ENCODE measurements around the gene SERTAD1.
"Not testable (repeated sequence)": the region's sequence is repeated elsewhere in the genome, so short reads cannot be mapped to it uniquely, and the experiment has no call there.

Gene SERTAD1
- total RNA-seq, result 16.4 to 84.3 (median 50.7) reads per million in 3 experiments

DNA sequence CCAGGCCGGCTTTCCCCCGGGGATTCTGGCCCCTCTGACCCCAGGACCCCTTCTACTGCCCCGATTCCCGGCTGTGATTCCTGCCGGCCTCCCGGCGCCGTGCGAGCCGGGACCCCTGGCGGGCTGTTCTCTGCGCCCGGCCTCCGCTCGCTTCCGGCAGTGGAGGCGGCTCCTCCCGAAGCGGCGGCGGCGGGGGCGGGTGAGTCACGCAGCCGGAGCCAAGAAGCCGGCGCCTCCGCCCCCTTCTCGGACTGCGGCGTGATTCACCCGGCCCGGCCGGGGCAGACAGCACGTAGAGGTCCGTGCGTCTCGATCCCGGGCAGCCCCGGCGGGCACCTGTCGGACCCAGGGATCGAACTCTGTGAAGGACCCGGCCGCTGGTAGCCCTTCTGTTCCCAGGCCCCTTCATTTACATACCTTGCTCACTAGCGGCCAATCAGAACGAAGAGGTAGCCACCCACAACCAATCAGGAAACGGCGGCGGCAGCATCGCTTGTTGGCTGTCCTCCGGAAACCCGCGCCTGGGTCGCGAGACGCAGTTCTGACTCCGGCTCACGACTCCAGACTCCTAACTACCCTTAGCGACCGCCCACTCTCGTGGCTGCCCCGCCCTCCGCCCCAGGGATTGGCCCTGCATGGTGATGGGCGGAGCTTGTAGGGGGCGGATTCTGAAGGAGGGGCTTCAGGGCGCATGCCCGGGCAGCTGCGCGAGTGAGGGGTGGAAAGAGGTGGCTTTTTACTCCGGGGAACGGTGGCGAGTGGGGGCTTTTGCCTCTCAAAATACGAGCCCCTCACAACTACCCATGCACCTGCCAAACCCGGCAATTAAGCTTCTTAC is at the start of gene SERTAD1:
Gene SERTAD1 (minus strand): TSS at position 543 of the 838 bp plus-strand sequence. CDS start 2,446 bp downstream, outside the sequence.
- peak; percentile 100 for DNase-seq

- DNase-seq, result no peak
Measured at GRCh38 chr19:40474737-40475136, 48.9 kb upstream of the SERTAD1 start.

DNA sequence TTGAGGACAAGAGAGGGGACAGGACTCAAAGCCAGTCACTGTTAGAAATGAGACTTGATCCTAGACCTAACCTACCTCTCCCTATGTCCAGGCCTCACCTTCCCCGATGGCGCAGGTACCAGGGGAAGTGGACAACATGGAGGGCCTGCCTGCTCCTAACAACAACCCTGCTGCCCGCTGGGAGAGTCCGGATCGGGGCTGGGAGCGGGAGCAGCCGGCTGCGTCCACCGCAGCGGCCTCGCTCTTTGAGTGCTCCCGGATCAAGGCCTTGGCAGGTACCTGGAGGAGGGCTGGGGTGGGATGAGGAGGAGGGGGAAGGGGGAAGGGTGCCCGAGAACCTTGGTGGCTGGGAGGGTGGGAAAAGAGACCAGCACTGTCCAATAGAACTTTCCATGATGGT is 46.7 kb upstream of the SERTAD1 start:
- DNase-seq, result no peak

DNA sequence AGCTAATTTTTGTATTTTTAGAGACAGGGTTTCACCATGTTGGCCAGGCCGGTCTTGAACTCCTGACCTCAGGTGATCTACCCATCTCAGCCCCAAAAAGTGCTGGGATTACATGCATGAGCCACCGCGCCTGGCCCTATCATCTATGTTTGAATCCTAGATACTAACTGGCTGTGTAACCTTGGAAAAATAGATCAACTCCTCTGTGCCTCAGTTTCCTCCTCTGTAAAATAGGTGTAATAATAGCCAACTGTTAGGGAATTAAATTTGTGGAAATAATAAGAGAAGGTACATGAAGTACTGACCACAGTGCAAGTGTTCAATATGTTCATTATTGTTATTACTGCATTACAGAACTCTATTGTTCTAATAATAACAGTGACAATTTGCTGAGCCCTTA is 45.3 kb upstream of the SERTAD1 start:
- DNase-seq, result no peak

- no peak for DNase-seq
Measured at GRCh38 chr19:40469011-40469410, 43.2 kb upstream of the SERTAD1 start.

DNA sequence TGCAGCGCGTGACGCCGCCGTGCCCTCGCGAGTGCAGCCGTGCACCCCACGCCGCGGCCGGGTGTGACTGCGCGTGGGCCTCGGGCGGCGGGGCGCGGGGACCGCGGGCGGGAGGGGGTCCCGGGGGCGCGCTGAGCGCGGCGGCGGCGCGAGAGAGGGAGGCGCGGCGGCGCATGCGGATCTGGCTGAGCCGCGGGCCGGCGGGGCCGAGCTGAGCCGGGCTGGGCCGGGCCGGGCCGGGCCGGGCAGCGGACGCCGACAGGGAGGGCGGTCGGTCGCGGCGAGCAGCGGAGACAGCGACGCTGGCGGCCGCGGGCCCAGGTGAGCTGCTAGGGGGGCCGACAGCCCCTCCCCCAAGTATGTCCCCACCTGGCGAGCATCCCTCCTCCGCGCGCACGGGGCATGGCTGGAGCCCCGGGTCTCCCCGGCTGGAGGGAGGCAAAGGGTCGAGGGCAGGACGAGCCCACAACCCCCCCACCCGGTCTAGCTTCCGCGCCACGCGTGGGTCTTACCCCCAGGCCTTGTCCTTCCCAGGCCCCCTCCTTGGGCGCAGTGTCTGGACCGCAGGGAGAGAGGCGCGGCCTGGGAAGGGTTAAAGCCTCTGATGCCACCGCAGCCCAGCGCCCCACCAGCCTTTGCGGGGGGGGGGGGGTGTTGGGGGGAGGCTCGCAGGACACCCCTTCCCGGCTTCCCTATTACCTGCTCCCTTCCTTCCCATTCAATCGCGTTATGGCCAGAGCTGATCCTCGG is 41.4 kb upstream of the SERTAD1 start, which contains the start of gene SPTBN4:
Gene SPTBN4 (plus strand): TSS at position 17 of the 750 bp plus-strand sequence. CDS start 5,621 bp downstream, outside the sequence.
- no peak for DNase-seq

GRCh38 chr19:40466219-40466984 is 40.6 kb upstream of the SERTAD1 start:
- no peak for DNase-seq

- DNase-seq, result peak; percentile 99
Measured at GRCh38 chr19:40465557-40466218, 39.9 kb upstream of the SERTAD1 start, which contains the start of gene BLVRB. BLVRB (minus strand) TSS chr19:40465745; CDS start chr19:40465688, 57 bp downstream.

GRCh38 chr19:40465025-40465556 is 39.3 kb upstream of the SERTAD1 start:
- DNase-seq, result peak; percentile 34

GRCh38 chr19:40464059-40465024 is 38.5 kb upstream of the SERTAD1 start:
- DNase-seq, result peak; percentile 49

- not testable (repeated sequence) for DNase-seq
Measured at GRCh38 chr19:40463587-40464037, 37.8 kb upstream of the SERTAD1 start.

DNA sequence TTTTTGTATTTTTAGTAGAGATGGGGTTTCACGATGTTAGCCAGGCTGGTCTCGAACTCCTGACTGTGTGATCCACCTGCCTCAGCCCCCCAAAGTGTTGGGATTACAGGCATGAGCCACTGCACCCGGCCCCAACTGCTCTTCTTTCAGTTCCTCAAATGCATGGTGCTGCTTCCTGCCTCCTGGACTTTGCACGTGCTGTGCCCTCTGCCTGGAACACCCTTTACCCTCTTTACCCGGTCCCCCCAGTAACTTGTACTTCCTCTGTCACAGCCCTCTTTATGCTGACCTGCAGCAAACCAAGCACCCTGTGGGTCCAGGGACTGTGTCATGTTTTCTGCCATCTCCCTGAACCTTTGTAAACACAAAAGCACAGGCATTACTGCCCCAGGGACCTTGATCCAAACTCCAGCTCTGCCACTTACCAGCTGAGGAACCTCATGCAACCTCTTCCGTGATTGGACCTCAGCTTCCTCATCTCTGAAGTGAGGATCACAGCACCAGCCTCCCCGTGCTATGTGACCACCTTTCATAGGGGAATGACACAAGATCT is 36.0 kb upstream of the SERTAD1 start:
- no peak for DNase-seq

DNA sequence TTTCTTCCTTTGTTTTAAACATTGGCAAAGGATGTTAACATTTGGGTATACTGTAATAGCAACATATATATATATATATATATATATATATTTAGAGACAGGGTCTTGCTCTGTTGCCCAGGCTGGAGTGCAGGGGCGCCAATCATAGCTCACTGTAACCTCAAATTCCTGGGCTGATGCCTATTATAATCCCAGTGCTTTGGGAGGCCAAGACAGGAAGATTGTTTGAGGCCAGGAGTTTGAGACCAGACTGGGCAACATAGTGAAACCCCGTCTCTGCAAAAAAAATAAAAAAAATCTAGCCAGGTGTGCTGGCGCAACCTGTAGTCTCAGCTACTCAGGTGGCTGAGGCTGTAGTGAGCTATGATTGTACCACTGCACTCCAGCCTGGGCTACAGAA is 34.4 kb upstream of the SERTAD1 start:
- DNase-seq, result no peak

- DNase-seq, result no peak
Measured at GRCh38 chr19:40458597-40458974, 32.8 kb upstream of the SERTAD1 start.

GRCh38 chr19:40457953-40458596 is 32.3 kb upstream of the SERTAD1 start:
- DNase-seq, result no peak

GRCh38 chr19:40457048-40457447 is 31.3 kb upstream of the SERTAD1 start:
- no peak for DNase-seq

- not testable (repeated sequence) for DNase-seq
Measured at GRCh38 chr19:40453943-40454342, 28.2 kb upstream of the SERTAD1 start.

GRCh38 chr19:40453151-40453735 is 27.5 kb upstream of the SERTAD1 start:
- DNase-seq, result no peak

DNA sequence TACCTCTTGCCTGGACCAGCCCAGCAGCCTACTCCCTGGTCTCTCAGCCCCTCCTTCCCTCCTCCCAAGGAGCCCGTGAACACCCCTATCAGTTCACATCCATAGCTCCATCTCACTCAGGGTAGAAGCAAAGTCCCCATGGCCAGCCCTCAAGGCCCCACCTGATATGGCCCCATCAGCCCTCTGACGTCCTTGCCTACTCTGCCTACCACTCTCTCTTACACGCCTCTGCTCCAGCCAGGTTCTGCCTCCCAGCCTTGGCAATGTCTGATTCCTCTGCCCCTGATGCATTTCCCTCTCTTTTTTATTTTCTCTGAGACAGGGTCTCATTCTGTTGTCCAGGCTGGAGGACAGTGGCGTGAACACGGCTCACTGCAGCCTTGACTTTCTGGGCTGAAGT is 26.2 kb upstream of the SERTAD1 start:
- no peak for DNase-seq
